HG02970 (cell line): ENCODE data around the gene RAB10.
"Not testable (repeated sequence)": the region's sequence is repeated elsewhere in the genome, so short reads cannot be mapped to it uniquely, and the experiment has no call there.

ENCODE experiments used
- ATAC-seq: cut with Tn5 transposase; IDR thresholded peaks from one replicate; pipeline ENCODE4 v1.9.1; 2021; ENCODE audit warnings: mild to moderate bottlenecking, moderate library complexity, moderate number of reproducible peaks; ENCODE audit not compliant: unreplicated experiment, low FRiP score

RAB10 gene

DNA sequence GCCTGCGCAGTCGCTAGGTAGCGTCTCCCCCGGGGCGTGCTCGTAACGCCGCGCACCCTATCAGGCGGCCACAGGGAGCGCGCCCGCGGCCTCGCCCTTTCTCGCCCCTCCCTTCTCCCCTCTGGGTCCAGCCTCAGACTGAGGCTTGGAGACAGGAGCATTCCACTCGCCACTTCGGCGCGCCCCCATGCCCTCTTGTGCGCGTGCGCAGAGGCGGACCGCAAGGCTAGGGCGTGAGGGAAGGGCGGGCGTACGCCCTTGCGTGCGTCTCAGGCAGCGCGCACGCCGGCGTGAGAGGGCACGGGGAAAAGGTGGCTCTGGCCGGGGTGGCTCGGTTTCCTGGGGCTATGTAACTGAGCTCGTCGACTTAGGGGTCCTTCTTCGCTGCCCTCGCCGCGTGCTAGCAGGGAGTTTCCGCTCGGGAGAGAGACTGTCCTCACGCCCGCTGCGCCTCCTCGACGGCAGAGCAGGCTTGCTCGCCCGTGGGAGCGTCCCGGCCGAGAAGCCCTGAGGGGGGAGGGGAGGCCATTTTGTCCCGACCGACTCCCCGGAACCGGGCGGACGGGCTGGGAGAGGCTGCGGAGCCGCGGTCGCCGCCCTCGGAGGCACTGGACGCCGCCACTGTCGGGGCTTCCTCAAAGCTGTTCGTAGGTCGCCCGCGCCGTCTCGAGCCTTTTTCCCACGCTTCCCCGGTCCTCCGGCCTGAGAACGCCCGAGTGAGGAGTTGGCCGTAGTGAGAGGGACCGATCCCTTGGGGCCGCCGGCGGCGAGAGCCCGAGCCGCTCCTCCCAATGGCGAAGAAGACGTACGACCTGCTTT lies at the start of gene RAB10:
TSS of gene RAB10 (plus strand) at position 267 of the 819 bp plus-strand sequence. CDS start at position 792, 525 bp downstream.
- ATAC-seq: peak; percentile 92

DNA sequence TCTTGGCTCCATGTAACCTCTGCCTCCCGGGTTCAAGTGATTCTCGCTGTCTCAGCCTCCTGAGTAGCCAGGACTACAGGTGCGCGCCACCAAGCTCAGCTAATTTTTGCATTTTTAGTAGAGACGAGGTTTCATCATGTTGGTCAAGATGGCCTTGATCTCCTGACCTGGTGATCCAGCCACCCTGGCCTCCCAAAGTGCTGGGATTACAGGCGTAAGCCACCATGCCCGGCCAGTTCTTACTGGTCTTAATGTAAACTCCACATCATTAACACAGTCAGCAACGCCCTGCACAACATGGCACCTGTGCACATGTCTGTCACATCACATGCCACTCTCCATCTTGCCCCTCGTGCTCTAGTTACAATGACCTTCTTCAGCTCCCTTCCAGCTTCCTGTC lies 45.8 kb upstream of the RAB10 start:
- ATAC-seq: no peak

DNA sequence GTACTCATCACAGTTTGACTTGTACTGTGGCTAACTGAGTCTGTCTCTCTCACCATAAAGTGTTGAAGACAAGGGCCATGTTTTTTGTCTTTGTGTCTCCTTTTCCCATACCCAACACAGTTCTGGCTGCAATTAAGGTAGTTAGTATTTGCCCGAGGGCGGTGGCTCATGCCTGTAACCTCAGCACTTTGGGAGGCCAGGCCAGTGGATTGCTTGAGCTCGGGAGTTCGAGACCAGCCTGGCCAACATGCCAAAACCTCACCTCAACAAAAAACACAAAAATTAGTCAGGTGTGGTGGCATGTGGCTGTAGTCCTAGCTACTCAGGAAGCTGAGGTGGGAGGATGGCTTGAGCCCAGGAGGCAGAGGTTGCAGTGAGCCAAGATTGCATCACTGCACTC lies 44.7 kb upstream of the RAB10 start:
- no peak for ATAC-seq

DNA sequence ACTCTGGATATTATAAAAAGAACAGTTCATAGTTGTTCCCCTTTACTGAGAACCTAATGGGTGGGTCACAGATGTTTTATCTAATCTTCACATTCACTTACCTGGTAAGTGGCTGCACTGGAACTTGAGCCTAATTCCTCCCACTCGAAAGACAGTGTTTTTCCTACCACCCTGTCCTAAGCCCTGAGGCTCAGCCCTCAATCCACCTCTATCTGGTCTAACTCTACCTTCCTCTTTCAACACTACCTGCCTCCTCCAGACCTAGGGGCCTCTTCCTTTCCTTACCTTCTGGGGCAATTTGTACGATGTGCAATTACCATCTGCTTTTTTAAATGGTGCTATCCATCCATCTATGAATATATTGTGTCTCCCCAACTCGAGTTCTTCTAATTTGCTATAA lies 41.9 kb upstream of the RAB10 start:
- ATAC-seq: no peak

DNA sequence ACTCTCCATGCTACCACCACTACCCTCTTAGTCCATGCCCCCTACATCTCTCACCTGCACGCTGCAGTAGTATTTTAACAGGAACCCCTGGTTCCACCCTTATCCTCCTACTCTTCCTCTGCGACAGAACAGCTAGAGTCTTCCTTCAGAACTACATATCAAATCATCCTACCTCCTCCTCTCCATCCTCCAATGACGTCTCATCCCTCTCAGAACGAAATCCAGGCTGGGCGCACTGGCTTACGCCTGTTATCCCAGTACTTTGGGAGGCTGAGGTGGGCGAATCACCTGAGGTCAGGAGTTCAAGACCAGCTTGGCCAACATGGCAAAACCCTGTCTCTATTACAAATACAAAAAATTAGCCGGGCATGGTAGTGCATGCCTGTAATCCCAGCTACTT lies 41.3 kb upstream of the RAB10 start:
- no peak for ATAC-seq

- ATAC-seq: no peak
These were observed 40.8 kb upstream of the RAB10 start for GRCh38 chr2:25993049-25993448.

- ATAC-seq: no peak
These were observed 39.4 kb upstream of the RAB10 start for GRCh38 chr2:25994509-25994908.

DNA sequence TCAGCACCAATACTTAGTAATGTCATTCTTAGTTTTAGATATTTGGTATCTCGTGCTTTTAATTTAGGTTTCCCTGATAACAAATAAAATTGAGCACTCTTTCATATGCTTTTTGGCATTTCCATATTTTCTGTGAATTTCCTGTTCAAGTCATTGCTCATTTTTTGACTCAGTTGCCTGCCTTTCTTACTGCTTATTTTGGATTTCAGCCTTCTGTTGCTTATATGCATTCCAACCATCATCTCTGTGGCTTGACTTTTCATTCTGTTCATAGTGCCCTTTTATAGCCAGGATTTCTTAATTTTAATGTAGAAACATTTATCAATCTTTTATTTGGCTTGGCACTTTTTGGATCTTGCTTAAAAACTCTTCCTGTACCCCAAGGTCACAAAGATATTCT lies 37.0 kb upstream of the RAB10 start:
- ATAC-seq: no peak

DNA sequence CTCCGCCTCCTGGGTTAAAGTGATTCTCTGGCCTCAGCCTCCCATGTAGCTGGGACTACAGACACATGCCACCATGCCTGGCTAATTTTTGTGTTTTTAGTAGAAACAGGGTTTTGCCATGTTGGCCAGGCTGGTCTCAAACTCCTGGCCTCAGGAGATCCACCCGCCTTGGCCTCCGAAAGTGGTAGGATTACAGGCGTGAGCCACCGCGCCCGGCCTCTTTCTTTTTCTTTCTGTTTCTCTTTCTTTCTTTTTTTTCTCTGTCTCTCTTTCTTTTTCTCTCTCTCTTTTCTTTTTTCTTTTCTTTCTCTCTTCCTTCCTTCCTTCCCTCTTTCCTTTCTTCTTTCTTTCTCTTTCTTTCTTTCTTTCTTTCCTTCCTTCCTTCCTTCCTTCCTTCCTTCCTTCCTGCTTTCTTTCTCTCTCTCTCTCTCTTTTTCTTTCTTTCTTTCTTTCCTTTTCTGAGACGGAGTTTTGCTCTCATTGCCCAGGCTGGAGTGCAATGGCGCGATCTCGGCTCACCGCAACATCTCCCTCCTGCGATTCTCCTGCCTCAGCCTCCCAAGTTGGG lies 35.0 kb upstream of the RAB10 start:
- not testable (repeated sequence) for ATAC-seq

- not testable (repeated sequence) for ATAC-seq
These were observed 34.5 kb upstream of the RAB10 start for GRCh38 chr2:25999406-25999805.

GRCh38 chr2:26000561-26001082 lies 33.3 kb upstream of the RAB10 start:
- no peak for ATAC-seq

DNA sequence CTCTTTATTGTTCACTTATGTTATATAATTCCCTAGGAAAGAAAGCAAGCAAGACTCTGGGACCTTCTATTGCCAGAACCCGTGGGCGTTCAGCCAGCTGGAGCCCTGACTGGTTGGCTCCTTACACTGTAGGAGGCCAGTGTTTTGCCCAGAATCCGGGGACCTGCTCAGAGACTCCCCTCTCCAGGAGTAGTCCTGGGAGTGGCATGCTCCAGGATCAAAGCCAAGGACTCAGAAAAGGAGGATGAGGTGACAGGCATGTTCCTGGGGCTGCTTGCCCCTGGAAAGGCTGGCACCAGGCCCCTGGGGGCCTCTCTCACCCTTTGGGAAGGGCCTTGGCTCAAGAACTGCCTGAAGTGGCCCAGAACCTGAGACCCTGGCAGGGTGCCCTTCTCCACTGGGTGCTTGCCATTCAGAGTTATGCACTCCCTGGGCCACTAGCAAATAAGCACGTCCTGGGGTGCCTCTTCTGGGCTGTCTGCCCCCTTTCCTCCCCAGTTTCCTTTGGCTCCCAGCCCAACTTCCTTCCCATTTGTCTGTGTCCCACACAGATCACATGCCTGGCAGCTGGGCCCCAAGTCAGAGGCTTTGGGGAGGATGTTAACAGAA lies 32.0 kb upstream of the RAB10 start:
- no peak for ATAC-seq

DNA sequence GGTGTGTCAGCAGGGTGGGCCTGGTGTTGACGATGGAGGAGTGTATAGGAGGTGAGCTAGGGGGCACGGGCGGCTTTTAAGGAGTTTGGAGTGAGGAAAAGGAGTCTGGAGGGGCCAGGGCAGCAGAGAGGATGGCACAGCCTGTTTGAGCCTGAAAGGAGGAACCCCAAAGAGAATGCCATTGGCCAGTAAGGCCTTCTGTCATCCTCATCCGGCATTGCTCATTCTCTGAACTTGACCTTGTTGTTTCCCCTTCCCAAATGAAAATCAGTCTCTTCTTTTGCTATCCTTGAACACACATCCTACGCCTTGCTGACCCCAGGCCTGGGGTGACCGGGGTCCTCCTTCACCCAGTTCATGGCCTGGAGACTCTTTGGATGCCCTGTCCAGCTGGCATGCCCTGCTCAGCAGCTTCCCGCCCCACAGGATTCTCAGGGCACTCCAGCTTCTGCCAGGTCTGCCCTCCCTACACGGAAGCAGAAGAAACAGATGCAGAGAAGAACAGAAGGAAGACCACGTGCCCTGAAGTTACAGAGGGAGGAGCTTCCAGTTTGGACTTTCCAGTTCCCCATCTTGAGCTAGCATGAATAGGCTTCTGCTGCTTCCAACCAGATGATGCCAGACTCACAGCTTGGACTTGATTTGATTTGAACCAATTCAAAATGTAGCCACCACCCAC lies 31.1 kb upstream of the RAB10 start:
- no peak for ATAC-seq

- no peak for ATAC-seq
These were observed 25.8 kb upstream of the RAB10 start for GRCh38 chr2:26008095-26008494.

GRCh38 chr2:26008851-26009566 lies 24.9 kb upstream of the RAB10 start:
- no peak for ATAC-seq

DNA sequence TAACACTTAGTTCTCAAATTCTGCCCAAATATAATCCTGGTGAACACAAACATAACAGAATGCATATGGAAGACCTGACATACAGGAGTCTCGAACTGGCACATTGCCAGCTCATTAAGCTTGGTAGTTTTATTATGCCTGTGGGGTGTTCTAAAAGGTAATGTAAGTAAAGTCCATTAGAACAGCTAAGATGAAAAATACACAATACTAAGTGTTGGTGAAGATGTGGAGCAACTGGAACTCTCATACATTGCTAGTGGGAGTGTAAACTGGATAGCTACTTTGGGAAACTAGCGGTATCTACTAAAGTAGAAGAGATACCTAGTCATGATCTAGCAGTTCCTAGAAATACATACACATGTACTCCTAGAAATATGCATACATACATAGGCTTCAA lies 24.3 kb upstream of the RAB10 start:
- ATAC-seq: no peak

- no peak for ATAC-seq
These were observed 22.9 kb upstream of the RAB10 start for GRCh38 chr2:26010943-26011342.

DNA sequence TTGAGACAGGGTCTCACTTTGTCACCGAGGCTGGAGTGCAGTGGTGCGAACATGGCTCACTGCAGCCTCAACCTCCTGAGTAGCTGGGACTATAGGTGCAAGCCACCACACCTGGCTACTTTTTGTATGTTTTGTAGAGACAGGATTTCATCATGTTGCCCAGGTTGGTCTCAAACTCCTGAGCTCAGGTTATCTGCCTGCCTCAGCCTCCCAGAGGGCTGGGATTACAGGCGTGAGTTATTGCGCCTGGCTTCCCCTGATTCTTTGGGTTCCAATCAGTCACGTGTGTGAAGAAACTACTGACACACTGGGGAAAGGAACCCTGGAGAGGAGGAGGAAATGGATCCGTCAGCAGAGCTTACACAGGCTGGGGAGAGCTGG lies 22.3 kb upstream of the RAB10 start:
- ATAC-seq: no peak

- ATAC-seq: no peak
These were observed 21.7 kb upstream of the RAB10 start for GRCh38 chr2:26011990-26012856.
